SKM-1 treated with dmso at 0.1 percent for 144 hours (cell line): ENCODE results near the gene CD164.
"Not testable (repeated sequence)": the region's sequence is repeated elsewhere in the genome, so short reads cannot be mapped to it uniquely, and the experiment has no call there.

ENCODE experiments used
- DNase-seq: peaks from one replicate; lab custom pipeline; 2025; ENCODE audit not compliant: unreplicated experiment; lab: John Stamatoyannopoulos, UW

CD164 gene

DNA sequence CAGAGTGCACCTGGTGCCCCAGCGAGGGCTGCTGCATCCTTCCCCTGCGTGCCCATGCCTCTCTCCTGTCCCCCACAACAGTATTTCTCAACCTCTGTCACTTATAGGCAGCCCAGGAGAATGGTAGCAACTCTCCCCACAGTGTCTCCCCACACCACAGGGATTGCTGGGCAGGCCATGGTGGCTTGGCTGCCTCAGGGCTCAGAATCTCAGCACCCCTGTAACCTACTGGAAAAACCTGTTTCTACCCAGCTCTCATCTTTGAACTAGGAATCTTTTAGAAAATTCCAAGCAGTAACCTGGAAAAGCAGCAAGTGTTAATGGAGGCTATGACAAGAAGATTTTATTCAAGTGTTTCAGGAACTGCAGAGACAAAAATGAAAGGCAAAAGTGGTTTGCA, 38.0 kb downstream of the CD164 start:
- DNase-seq, result no peak

DNA sequence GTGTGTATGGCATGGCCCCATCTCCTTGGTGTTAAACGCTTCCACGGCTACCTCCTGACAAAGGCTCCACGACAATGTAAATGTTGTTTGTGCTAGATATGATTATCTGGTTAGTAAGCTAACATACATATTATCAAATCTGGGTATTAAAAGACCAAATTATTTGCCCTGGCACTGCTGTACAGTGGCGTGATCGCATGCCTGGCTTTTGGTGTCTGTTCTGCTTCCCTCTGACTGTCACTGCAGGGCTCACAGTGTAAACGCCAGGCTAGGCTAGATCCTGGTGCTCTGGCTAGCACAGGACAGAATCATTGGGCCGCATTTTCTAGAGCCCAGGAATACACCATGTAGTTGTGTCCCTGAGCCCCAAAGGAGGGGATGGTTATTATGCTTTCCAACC, 38.7 kb downstream of the CD164 start:
- DNase-seq, result no peak

DNA sequence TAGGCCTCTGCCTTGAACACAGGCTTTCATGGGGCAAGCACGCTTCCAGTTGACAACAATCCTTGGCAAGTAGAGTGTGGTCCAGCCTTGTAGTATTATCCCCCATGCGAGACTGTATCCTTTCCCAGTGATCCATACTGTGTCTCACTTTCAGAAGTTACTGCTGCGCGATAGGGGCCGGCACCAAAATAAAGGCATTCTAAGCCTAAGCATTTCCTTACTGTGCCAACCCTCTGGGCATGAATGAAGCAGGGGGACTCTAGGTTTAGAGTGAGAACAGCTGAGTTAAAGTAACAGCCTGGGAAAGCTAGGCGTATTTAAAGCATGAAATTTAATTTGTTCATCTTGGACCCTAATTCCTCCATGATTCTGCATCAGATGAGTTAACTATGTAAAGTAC, 39.4 kb downstream of the CD164 start:
- no peak for DNase-seq

DNA sequence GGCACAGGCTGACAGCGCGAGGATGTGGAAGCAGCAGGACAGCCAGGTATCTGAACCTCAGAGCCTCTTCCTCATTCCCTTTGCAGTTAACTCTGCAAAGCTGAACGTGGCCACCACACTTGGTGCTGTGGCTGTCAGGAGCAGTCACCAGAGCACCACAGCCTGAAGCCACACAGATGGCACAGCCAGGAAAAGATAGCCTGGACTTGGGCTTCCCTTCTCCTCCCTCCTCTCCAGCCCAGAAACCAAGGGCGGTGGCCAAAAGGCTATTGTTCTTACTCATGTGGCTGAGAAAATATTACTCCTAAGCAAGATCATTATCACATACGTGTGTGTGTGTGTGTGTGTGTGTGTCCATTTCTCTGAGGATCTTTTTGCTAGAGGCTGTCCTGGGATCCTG, 39.8 kb downstream of the CD164 start:
- no peak for DNase-seq

DNA sequence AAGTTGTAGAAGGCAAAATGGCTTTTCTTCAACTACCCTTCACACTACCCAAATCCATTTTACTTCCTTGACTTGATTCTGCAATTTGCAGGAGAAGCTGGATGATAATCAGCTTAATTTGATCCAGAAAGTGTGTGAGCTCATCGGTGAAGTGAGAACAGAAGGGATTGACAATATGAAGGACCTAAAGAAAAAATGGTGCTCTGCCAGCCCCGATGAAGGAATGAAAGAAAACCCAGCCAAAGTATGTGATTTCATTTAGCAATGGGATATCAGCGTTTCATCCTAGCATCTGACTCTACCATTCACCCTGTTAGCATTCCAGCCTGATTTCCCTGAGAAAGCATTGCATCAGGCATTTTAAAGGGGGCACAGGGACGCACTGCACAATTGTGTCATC, 41.5 kb downstream of the CD164 start:
- no peak for DNase-seq

DNA sequence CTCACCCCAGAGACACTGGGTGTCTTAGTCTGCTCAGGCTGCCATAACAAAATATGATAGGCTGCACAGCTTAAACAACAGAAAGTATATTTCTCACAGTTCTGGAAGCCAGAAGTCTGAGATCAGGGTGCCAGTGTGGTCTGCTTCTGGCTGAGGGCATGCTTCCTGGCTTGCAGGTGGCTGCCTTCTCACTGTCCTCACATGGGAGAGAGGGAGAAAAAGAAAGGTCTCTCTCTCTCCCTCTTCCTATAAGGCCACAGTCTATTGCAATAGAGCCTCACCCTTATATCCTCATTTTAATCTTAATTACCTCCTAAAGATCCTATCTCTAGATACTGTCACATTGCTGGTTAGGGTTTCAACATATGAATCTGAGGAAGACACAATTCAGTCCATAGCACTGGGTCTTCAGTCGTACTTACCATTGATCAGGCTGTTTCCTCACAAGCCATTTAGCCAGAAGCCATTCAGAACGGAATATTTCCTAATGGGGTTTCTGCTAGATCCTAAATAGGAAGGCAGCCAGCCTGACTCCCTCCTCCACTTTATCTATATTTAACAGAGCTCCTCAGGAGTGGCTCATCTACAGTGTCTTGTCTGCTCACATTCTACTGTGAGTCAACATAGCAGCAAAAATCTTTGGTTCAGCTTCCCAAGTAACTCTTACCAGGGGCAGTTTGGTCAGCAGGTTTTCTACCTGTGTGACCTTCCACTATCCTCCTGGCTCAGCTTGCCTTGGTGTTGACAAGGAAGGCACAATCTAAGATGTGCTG, 42.2 kb downstream of the CD164 start:
- no peak for DNase-seq

DNA sequence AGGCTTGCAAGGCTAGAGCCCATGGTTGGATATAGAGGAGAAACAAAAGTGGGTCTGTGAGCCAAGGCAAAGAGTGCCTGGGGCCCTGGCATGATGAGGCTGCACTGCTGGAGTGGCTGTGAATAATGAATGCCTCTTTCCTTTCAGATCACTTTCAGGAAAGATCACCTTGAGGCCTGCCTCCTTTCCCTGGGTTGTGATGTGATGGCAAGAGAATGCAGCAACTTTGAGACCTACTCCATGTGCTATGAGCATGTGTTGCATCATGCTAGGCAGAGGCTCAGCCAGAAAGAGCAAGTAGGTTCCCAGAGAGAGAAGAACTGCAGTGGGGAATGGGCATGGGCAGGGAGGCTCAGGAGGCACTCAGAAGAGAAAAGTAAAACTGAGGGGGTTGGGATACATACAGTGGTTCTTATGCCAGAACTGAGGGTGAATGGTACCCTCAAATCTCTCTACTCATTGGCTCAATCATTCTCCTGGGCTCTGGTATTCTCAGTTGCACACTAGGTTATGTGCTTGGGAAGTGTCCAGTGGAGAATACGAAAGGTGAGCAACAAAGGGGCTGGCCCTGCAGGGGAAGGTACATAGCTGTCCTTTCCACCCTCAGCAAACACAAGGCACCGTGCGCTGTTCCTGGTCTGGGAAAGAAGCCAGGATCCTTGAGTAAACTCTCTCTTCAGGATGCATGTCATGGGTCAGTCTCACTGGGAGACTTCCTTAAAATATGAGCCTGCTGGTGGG, 45.9 kb downstream of the CD164 start:
- DNase-seq, result no peak

DNA sequence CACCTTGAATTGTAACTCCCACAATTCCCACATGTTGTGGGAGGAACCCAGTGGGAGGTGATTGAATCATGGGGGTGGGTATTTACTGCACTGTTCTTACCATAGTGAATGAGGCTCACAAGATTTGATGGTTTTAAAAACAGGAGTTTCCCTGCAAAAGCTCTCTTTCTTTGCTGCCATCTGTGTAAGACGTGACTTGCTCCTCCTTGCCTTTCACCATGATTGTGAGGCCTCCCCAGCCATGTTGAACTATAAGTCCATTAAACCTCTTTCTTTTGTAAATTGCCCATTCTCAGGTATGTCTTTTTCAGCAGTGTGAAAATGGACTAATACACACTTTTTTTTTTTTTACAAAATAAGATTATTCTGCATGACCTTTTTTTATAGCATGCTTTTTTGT, 48.4 kb downstream of the CD164 start:
- DNase-seq, result not testable (repeated sequence)

DNA sequence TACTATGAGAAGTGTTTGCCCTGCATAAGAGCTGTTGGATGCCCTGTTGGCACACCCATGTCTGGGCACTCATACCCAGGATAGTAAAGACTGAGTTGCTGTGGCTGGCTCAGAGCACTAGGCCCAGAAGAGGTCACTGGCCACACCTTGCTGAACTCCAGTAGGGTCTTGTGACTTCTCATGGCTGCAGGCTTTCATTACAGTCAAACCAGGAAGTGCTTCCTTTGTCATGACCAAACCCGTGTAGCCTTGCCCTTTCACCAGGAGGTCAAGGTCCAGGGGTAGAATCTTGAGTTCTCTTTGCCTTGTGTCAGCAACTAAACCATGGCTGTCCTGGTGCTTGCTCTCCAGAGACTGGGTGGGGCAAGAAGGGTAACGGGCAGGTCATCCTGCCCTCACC, 49.5 kb downstream of the CD164 start:
- DNase-seq, result no peak

DNA sequence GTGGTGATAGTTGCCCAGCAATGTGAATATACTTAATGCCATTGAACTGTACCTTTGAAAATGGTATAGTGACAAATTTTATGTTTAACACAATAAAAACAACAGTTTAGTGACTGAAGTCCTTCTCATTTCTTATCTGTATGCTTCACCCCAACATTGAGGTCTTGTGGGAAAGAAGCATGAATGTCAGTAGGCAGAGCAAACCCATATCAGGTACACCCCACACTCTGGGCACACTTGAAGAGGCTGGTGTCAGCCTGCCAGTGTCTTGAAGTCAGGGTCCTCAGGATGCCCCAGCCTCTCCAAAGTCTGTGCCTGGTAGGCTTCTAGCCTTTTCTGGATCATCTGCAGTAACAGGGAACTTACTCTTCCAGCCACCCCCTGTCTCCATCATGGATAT, 51.2 kb downstream of the CD164 start:
- no peak for DNase-seq

DNA sequence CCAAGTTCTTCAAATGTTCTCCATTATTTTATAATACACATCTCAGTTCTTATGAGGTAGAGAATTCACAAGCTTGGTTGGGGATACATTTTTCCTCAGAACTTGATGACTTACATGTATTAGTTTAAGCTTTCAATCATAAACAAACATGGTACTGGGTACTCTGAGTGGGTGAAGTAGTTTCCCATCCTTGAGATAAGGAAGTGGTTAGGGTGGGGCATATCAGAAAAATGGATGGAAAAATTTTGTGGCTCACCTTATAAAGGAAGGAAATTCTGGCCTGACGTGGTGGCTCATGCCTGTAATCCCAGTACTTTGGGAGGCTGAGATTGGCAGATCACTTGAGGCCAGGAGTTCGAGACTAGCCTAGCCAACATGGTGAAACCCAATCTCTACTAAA, 52.0 kb downstream of the CD164 start:
- no peak for DNase-seq

DNA sequence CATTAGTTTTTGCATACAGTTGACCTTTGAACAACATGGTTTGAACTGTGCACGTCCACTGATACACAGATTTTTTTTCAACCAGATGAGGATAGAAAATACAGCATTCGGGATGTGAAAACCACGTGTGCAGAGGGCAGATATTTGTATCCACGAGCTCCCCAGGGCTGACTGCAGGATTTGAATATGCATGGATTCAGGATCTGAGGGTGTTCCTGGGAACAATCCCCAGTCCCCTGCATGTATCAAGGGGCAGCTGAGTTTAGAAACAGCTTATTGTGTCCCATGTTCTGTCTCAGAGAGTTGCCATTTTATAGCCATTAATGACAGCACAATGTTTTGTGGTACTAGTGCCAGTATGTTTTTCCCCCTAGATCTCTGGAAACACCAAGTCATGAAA, 53.6 kb downstream of the CD164 start:
- DNase-seq, result no peak

DNA sequence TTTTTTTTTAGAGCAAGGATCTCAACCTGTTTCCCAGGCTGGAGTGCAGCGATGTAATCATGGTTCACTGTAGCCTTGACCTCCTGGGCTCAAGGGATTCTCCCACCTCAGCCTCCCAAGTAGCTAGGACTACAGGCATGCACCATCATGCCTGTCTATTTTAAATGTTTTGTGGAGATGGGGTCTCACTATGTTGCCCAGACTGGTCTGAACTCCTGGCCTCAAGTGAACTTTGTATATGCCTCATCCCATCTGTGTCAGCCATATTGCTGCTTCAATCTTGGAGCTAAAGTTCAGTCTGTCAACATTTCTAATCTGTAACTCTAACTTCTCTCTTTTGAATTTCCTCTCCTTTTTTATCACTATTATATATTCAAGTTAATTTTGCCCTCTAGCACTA, 54.3 kb downstream of the CD164 start:
- DNase-seq, result no peak

DNA sequence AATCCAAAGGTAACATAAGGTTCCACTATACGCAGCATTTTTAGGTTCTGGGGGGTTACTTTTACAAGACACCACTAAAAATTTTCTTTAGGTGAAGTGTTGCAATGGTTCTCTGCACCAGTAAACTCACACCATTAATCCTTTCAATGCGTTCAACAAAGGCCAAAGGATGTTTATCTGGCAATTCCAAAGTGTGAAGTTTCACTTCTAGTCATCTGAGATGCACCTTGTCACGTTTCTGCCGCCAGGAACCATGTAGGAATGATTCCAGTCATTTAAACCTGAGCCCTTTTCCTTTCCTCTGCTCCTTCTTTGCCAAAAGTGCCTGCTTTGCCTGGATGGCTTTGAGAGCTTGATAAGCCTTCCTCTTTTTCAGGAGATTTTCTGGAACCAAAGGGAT, 54.8 kb downstream of the CD164 start:
- no peak for DNase-seq

DNA sequence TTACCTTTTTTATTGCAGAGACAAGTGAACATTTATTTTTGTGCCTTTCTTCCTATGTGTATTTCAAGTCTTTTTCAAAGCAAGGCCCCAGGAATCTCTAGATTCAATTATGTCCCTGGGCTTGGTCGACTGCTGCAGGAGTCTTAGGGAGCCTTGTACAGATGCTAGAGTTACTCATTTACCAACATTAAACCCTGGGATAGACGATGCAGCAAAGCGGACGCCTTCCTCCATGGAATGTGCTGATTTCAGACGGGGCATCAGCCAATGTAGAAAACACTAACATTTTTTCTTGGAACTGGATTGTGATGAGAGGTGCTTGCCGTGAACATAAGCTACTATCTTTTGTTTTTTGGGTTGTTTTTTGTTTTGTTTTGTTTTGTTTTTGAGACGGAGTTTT, 55.9 kb downstream of the CD164 start:
- no peak for DNase-seq

DNA sequence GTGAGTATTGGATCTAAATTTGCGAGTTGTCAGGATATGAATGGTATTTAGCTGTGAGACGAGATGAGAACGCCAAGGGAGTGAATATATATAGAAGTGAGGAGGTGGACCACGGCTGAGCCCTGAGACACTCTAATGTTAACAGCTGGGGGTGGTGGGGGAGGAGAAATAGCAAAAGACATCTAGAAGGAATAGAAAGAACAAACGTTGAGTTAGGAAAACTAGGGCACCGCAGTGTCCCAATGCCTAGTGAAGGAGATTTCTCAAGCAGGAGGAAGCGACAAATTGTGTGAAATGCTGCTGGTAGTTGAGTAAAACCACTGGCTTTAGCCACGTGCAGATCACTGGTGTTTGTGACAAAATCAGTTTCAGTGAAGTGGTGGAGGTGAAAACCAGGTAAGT, 56.9 kb downstream of the CD164 start:
- peak; percentile 69 for DNase-seq

DNA sequence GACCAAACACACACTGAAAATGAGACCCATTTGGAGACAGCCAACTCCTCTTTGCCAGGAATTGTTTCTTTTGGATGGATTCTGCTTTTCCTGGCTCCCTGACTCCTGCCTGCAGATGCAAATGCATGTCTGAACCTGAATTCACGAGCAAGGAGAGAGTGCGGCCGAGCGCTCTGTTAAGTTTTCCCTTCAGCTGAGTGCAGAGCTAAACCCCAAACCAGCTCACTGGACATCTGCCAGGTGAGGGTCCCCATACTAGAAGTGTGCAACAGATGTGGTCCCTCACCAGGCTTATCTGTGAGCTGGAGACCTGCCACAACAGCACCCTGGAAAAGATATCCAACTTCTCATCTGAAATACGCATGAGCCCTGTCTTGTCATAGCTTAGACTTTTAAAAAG, 59.0 kb downstream of the CD164 start:
- DNase-seq, result no peak

DNA sequence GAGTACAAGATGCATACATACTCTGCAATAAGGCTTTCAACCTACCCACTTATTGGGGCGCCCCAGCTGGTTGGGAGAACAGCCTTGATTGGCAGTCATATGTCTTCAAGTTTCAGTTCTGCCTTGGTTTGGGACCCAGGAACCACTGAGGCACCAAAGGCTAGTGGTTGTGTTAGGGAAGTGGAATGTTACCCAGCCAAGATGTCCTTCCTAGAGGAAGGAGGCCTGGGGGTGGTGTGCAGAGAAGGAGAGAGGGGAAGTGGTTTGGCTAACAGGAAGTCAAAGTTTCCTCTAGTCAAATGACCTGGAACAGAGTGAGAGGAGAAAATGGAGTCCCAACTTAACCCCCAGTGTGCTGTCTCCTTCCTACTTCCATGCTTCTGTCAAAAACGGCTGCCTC, 59.4 kb downstream of the CD164 start:
- peak; percentile 97 for DNase-seq

DNA sequence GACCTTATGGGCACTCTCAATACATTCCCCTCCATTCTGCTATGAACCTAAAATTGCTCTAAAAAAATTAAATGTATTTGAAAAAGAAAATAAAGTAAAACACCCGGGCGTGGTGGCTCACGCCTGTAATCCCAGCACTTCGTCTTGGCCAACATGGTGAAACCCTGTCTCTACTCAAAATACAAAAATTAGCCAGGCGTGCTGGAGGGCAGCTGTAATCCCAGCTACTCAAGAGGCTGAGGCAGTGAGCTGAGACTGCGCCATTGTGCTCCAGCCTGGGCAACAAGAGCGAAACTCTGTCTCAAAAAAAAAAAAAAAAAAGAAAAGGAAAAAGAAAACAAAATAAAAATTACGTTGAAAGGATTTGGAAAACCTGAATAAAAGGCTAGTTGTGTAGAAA, 60.5 kb downstream of the CD164 start:
- no peak for DNase-seq

DNA sequence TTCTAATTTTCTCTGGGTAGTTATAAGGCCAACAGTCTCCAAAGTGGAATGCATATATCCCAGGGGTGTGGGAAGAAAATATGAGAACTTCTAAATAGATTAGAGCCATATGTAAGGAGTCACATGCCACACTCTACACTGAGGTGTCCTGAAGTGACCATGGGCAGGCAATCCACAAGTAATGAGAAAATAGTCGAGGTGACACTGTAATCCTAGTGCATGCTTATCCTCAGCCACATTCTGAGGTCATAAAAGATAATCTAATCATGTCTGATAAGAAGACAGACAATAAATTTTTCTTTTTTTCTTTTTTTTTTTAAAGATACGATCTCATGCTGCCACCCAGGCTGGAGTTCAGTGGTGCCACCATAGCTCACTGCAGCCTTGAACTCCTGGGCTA, 62.2 kb downstream of the CD164 start:
- DNase-seq, result no peak

DNA sequence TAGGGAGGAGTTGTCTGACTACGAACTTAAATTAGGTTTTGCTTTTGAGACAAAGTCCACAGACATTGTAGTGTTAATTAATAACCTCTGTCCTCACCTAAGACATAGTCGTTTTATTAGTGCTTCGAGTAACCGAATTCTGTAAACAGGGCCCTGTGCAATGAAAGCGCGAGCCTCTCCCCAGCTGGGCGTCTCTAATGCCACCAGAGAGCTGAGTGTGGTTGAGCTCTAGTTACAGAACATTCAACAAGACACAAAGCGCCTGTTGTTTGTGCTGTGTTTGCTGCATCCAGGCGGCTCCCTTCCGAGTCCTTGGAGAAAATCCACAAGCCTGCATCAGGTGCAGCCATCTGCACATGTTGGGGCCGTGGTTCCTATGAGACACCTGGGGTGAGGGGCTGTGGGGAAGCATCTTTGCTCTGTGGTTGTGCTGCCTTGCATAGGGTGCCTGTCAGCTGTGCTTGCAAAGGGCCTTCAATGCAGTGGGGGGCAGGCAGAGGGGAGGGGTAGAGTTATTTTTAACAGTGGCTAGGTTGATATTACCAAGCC, 63.9 kb downstream of the CD164 start:
- DNase-seq, result no peak

DNA sequence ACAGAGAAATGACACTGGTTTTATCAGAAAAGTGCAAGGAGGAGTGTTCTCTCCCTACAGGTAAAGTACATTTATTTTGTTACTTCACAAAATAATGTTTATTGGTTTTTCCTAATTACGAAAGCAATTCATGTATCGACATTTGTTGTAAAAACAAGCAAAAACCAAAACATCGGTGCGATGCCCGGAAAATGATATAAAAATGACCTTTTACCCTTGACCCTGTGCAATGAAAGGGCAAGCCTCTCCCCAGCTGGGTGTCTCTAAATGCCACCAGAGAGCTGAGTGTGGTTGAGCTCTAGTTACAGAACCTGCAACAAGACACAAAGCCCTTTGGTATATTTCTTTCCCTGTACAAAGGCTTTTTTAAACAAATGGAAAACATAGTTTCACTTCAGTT, 65.4 kb downstream of the CD164 start:
- DNase-seq, result no peak
